Fibroblast of the conjunctiva (primary cell): ENCODE results near the gene UBE2H.
"Not testable (repeated sequence)": the region's sequence is repeated elsewhere in the genome, so short reads cannot be mapped to it uniquely, and the experiment has no call there.

Experiments
- DNase-seq: peaks from one replicate; pipeline ENCODE4 v3.0.0-alpha.2; 2010; ENCODE audit warnings: low read depth

The UBE2H gene

GRCh38 chr7:129870668-129871067, 82.1 kb downstream of the UBE2H start:
- no peak for DNase-seq

GRCh38 chr7:129866251-129866650, 86.5 kb downstream of the UBE2H start:
- DNase-seq: no peak

GRCh38 chr7:129865925-129866201, 86.9 kb downstream of the UBE2H start:
- DNase-seq: no peak

GRCh38 chr7:129865093-129865924, 87.5 kb downstream of the UBE2H start:
- DNase-seq: no peak

GRCh38 chr7:129864676-129865075, 88.1 kb downstream of the UBE2H start:
- not testable (repeated sequence) for DNase-seq

- DNase-seq: no peak
Observed at GRCh38 chr7:129864042-129864441, 88.7 kb downstream of the UBE2H start.

GRCh38 chr7:129862682-129863081, 90.1 kb downstream of the UBE2H start:
- DNase-seq: no peak

- not testable (repeated sequence) for DNase-seq
Observed at GRCh38 chr7:129860784-129861183, 92.0 kb downstream of the UBE2H start.

- no peak for DNase-seq
Observed at GRCh38 chr7:129859183-129859582, 93.6 kb downstream of the UBE2H start.

- DNase-seq: no peak
Observed at GRCh38 chr7:129858490-129858889, 94.3 kb downstream of the UBE2H start.

GRCh38 chr7:129857313-129857712, 95.4 kb downstream of the UBE2H start:
- DNase-seq: no peak

- DNase-seq: no peak
Observed at GRCh38 chr7:129855935-129856717, 96.6 kb downstream of the UBE2H start.

GRCh38 chr7:129855234-129855673, 97.5 kb downstream of the UBE2H start:
- DNase-seq: peak; percentile 96

- DNase-seq: no peak
Observed at GRCh38 chr7:129854401-129854800, 98.4 kb downstream of the UBE2H start.

GRCh38 chr7:129853661-129854268, 99.0 kb downstream of the UBE2H start:
- peak; percentile 59 for DNase-seq

- DNase-seq: no peak
Observed at GRCh38 chr7:129851809-129852208, 101.0 kb downstream of the UBE2H start.

GRCh38 chr7:129851174-129851573, 101.6 kb downstream of the UBE2H start:
- no peak for DNase-seq

- no peak for DNase-seq
Observed at GRCh38 chr7:129848436-129848835, 104.3 kb downstream of the UBE2H start.

GRCh38 chr7:129845972-129846327, 106.8 kb downstream of the UBE2H start:
- no peak for DNase-seq

- DNase-seq: no peak
Observed at GRCh38 chr7:129845178-129845971, 107.4 kb downstream of the UBE2H start.

- no peak for DNase-seq
Observed at GRCh38 chr7:129843978-129844840, 108.6 kb downstream of the UBE2H start.
